CD4-positive, alpha-beta T cell treated with Interleukin-15 for 4 hours (primary cell): Measurements from ENCODE around the gene PADI6.

Source experiments
- DNase-seq: peaks from one replicate; pipeline ENCODE4 v3.0.0-alpha.2; 2020; ENCODE audit warnings: low spot score

PADI6 gene

GRCh38 chr1:17434016-17434415 lies 62.0 kb downstream of the PADI6 start:
- DNase-seq: no peak

- DNase-seq: no peak
These were observed 62.6 kb downstream of the PADI6 start for GRCh38 chr1:17434601-17435000.

GRCh38 chr1:17436380-17437174 lies 64.6 kb downstream of the PADI6 start:
- DNase-seq: no peak

- no peak for DNase-seq
These were observed 65.2 kb downstream of the PADI6 start for GRCh38 chr1:17437260-17437579.

GRCh38 chr1:17437580-17438317 lies 65.8 kb downstream of the PADI6 start:
- peak; percentile 20 for DNase-seq

GRCh38 chr1:17438318-17439249 lies 66.6 kb downstream of the PADI6 start:
- peak; percentile 48 for DNase-seq

GRCh38 chr1:17439250-17440073 lies 67.5 kb downstream of the PADI6 start, which contains the start of gene RCC2:
Gene RCC2 (minus strand): TSS chr1:17439677. CDS start chr1:17438514, 1,163 bp downstream.
- peak; percentile 71 for DNase-seq

- no peak for DNase-seq
These were observed 68.3 kb downstream of the PADI6 start for GRCh38 chr1:17440074-17440826.

- DNase-seq: no peak
These were observed 68.8 kb downstream of the PADI6 start for GRCh38 chr1:17440827-17441168.

GRCh38 chr1:17441265-17441992 lies 69.4 kb downstream of the PADI6 start:
- DNase-seq: no peak

- no peak for DNase-seq
These were observed 70.0 kb downstream of the PADI6 start for GRCh38 chr1:17441993-17442357.

GRCh38 chr1:17442841-17443240 lies 70.8 kb downstream of the PADI6 start:
- DNase-seq: no peak

GRCh38 chr1:17447501-17447992 lies 75.6 kb downstream of the PADI6 start:
- no peak for DNase-seq
